SHP77 (cell line): ENCODE results near the gene ZXDC.

ENCODE experiments used
- DNase-seq, 2 experiments: peaks; one replicate each; lab custom pipeline; 2025; lab: John Stamatoyannopoulos, UW

The ZXDC gene

DNA sequence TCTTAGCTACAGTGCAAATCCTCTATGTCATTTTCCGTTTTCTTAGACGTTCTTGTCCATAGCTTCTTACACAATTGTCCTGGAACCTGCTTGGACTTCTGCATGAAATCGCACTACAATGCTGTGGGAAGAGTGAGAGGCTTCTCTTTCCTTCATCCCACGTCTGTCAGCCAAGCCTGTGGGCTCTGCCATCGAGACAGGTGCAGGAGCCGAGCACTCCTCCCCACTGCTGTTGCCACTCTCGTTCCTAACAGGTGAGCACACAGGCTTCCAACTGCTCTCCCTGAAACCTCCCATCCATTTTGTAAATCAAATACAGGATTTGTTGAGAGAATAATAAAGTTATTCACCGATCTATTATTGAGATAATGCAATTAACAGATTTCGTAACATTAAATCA, 23.5 kb downstream of the ZXDC start:
- no peak for DNase-seq

DNA sequence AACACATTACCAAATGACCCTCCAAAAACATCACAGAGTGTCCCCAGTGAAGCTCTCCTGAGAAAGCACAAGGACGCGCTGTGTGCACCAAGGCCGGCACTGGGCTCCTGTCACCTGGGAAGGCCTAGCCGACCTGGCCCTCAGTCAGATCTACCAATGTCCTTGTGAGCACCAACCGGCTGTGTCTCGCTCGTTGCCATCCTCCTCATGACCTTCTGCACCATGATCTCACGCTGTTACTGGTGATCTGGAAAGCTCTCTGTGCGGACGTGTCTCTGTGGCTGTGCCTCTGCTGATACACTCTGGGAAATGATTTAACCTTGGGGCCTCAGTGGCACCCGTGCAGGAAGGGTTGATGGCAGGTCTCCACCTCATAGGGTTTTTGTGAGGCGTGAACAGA, 24.2 kb downstream of the ZXDC start:
- no peak for DNase-seq

DNA sequence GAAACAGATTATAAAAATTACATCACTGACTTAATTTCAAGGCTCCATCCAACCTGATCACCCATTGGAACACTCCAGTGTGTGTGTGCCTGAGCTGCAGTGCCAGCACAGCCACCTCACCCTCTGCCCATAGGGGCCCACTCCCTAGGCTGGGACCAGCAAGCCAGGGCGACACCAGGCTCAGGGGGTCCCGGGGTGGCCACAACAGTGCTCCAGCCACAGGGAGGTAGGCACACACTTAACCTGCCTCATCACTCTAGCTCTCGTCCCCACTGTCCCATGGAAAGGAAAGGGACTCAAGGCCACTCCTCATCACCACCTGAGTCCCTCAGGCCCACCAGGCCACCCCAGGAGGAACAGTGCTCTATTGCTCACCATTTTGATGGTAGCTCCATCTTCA, 24.9 kb downstream of the ZXDC start:
- DNase-seq: no peak

DNA sequence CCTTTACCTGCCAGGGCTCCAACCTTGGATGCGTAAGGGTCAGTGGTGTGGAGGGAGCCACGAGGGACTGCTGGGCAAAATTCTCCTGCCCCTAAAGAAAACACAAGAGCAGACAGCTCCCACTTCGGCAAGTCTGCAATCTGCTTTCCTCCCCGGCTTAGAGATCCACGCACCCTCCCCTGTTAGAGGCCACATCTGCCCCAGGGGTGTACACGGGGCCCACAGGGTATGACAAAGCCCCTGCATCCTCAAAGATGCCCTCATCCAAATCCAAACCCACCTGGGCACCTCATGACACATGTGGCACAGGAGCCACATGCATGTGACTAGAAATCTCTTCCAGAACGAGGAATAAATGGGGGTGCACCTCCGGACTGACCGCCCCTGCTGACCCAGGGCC, 25.5 kb downstream of the ZXDC start:
- DNase-seq: no peak

DNA sequence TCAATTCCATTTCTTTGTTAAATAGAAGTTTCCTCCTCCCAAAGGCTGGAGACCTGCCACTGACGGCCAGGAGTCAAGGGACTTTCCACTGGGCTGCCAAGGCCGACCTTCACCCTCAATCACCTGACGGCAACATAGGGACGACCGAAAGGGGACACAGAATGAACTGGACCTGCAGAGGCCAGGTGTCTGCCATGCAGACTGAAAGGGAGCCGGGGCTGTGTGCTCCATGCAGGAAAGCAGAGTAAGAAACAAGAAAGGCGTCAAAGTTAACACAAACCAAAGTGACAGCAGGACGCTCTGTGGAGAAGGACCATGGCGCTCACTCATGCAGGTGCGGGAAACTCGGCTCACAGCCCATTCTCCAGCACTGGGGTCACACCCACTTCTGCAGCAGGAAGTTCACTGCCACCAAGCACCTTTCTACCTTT, 26.1 kb downstream of the ZXDC start:
- DNase-seq: no peak

DNA sequence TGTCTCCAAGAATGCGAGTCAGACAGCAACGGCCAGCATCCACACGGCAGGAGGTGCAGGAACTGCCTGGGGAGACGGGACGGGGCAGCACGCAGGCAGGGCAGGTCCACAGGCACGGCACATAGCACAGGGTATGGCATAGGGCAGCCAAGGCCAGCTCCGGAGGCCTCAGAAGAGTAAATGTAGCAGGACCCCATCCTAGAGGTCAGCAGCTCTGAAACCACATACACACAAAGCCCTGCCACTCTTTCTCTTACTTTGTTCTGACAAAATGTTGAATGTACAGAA, 26.9 kb downstream of the ZXDC start:
- DNase-seq: no peak

DNA sequence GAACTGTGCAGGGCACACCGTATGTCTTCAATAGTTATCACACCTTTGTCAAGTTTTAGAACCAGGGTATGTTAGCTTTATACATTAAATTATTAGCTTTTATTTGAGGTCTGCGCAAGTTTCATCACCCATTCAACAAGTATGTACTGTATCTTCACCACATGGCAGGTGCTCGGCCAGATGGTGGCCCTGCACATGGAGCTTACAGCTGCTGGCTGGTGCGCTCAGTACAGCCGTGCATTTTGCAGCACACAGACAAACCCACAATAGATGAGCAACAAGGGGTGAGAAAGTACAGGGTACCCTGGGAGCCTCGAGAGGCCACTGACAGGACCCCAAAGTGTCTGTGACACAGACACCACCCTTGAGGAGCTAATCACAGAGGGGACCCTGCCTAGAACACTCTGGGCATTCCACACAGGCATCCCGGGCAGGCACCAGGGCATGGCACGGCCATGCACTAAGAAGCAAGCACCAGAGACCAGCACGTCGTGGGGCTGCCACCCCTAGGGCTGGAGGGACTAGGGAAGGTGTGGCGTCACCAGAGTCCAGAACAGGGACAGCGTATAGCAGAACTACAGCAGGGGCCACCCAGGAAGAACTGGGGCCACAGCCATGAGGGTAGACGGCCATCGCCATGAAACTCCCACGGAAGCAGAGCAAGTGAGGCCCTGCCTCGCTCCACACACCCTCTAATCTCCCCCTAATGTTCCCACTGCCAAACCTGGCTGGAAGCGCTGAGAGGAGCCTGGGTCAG, 27.4 kb downstream of the ZXDC start:
- DNase-seq: no peak

DNA sequence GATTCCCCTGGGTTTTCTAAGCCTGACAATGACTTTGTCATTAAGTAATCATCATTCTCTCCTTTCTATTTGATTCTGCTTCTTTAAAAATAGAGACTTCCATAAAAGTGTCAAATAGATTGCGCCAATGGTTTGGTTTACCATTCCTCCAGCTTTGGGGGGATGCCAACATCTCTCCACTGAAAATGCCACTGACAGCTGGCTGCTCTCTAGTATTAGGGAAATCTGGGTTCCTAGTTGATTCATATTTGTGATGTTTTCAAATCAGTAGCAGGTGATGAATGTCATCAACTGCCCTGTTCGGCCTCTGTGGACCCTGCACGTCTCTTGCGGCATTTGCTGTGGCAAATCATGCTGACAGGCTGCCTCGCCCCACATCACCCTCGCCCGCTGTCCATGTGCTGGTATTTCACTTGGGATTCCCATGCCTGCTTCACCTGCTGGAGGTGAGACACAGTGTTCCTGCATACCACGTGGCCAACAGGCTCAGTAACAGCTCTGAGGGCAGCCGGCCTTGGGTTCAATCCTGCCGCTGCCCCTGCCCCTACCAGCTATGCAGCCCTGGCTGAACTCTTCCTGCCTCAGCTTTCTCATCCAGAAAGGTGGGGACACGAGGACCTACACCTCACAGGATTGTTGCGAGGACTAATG, 28.1 kb downstream of the ZXDC start:
- DNase-seq: no peak

DNA sequence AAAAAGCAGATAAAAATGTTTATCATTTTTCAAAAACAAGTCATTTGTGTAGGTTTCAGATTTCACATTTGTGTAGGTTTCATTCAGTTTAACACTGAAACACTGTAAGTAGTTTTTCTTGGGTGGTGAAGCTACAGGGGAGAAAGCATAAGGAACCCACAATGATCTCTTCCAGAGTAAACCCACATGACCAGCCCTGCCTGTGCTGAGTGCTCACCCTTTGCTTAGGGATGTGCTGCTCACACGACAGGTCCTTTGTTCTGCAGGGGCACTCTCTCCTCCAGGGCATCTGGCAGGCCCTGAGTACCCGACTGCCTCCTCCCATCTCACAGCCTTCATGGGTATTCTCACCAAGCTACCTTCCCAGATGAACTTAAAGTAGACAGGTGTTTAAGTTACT, 28.9 kb downstream of the ZXDC start:
- no peak for DNase-seq

DNA sequence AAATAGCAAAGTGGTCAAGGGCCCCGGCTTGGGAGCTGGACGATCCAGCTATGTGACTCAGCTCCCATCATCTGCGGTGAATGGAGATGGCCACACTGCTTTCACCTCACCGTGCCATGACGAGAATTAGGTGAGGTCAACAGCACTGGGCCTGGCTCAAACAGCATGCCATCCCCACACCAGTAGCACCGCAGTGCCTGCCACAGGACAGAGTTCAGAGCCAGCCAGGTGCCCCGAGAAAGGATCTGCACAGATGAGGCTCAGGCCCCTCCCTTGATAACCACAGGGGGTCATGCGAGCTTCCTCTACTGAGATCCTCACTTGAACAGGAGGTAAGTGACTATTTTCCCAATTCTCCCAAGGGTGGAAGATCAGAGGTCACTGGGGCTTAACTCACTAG, 29.4 kb downstream of the ZXDC start:
- DNase-seq: no peak

DNA sequence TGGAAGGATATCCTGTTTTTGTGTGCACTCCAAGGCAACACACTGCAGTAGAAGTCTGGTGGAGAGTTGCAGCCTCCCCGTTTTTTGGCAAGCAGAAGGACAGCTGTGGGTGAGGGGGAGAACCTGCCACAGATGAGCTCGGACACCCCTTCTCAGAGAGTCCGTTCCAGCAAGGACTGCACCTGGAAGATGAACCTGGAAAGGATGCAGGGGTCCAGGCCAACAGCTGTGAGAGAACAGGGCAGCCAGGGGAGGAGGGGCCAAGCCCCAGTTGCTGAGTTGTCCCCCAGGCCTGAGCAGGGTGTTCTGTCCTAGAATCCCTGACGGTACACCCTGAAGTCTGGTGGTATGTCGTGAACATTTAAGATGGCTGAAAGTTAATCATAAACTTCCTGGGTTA, 30.2 kb downstream of the ZXDC start:
- no peak for DNase-seq

DNA sequence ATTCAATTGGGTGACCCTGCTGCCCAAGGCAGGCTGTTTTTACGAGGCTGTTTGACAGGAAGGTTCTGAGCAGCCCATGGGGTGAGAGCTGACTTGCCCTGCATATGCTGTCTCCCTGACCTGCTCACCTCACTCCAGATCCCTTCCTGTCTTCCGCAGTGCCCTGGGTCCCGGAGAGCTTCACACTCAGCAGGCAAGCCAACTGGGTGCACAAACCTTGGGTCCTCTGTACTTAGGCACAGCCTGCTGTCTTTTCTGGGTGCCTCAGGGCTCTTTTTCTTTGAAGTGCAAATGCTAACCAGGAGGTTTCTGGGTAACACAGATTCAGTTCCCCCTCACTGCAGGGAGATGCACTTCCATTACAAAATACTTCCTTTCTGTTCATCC, 32.8 kb downstream of the ZXDC start:
- no peak for DNase-seq

DNA sequence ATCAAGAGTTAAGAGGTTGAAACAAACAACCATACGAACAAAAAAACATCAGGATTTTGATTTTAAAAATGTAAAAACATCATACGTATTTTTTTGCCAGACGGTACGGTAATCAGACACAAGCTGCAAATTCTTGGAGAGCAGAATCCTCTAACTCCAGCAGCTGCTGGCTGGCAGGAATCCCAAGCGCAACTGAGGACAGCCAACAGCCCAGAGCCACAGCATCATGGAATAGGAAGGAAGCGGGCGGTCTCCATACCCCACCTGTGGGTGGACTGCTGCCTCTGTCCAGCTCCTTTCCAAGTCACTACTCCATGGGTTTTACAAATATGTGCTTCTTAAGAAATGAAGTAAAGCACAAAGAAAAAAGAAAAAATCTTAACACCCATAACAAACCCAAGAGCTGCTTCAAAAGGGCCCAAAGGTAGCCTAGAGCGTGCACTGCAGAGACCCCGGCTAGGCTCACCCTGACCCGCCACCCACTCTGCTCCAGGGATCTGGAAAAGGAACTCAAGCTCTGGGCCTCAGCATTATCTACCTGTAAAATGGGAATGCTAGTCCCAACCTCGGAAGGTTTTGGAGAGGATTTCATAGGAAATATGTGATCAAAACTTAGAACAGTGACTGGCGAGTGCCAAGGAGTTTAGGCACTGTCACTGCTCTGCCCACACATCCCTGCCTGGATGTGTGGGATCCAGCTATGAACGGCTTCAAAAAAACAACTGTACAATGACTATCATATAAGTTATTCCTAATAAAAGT, 33.4 kb downstream of the ZXDC start:
- DNase-seq: no peak

DNA sequence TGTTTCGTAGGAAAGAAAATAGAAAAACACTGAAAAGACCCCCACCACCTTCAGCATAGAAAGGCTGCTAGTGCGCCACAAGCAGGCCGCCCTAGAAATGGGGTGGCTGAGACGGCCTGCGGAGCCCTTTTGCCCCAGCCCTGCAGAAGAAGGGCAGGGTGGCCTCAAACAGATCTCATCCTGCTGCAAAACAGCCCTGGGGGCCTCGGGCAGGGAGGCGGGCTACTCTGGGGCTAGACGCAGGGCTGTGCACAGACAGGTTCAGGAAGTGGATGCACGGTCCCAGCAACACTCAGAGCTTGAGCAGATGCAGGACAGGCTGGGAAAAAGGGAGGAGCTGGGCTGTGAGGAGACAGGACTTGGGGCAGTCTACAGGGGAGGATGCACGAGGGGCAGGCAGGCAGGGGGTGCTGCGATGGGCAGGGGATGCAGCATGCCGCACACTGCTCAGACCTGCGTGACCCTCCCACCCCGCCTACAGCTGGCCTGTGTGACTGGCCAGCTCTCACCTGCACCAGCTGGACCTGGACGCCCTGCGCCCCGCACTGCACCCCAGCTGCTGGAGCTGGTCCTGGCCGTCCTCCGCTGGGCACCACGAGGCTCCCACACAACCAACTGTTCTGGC, 34.3 kb downstream of the ZXDC start:
- no peak for DNase-seq

DNA sequence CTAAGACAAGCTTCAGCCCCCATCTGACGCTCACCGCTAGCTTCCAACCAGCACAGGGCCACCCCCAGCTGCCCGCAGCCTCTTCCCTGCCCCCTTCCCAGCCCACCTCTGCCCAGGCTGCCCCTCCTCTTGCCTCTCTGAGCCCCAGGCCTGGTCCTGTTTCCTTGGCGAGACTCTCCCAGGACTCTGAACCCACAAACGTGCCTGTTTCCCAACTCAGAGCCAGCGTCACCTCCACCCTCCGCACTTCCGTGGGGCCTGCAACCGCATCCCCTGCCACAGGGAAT, 35.0 kb downstream of the ZXDC start:
- no peak for DNase-seq

DNA sequence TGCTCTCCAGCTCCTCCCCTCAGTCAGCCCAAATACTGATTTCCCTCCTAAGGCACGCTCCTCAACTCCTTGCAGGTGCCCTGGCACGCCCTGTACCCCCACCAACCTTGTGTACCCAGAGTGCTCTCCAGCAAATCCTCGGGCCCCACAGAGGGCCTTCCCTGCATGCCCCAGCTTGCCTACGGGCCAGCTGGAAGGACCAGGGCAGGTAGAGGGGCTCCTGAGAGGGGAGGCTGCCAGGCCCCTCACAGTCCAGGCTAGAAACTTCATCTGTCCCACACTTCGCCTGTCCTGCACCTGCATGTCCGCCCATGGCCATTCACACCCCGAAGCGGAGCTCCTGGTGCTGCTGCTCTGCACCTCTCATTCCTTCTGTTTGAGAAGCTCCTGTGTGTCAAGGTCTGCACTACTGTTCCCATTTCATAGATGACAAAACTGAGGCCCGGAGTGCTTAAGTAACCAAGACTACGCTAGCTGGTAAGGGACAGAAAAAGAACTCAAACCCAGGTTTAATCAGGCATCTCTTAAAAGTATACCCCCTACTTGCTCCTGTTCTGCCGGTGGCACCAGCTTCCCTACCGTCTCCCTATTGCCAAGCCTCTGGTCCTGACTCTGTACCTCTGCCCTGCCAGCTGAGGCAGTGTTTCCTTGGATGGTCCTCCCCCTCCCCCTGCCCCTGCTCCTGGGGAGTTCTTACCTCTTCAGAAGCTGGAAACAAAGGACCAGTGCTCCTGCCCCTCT, 35.6 kb downstream of the ZXDC start:
- DNase-seq: no peak

DNA sequence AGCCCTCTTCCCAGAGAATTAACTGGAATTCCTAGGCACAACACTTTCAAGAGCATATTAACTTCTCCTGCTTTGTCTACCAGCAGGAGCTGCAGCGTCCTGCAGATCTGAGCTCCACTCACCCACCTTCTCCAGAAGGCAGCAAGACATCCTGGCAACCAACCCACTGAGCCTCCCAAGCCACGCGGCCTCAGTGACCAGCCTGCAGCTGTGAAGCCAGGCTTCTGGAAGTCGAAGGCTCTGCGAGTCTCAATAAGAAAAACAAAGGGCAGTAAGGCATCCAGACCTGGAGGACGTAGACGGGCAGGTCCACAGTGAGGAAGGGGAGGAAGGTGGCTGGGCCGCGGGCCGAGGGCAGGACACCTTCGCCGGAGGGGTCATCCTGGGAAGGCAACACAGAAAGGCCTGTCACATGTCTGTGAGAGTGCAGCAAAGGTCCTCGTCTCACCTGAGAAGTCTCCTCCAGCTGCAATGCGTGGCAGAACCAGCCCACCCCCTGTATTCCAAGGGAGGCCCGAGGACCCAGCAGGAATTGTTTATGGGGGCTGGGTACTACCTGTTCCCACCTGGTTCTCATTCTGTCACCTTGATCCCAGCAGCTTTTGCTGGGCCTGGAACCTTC, 36.2 kb downstream of the ZXDC start:
- DNase-seq: no peak

DNA sequence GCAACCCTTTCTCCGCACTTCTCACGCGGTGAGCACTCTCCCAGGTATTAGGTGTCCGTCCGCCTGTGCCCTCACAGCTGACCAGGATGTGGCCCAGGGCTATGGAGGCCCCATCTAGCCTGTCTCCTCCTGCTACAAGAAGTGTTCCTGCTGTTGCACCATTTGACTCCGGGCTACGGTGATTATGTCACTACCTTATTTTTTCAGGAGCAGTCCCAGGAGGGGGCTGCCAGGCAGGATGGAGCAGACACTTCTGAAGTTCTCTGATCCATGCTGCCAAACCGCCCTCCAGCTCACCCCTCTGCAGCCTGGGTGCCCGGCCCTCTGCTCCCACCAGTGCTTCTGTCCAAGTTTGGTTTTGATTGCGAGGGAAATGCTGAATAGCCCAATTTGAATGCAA, 36.9 kb downstream of the ZXDC start:
- no peak for DNase-seq

DNA sequence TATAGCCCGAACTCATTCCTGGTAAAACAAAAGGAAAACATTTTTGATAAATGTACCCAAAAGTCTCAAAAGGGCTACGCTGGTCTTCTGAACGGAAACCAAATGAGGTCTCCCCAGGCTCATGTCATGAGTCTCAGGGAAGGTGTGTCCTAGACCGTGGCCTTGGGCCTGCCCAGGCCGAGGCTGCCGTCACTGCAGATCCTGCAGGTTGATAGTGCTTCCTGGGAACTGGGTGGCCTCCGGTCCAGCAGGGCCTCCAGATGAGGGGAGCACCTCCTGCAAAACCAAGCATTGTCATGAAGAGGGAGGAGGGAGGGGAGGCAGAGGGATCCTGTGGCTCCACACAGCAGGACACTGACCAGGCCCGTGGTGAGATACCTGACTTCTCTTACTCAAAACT, 37.5 kb downstream of the ZXDC start:
- no peak for DNase-seq

DNA sequence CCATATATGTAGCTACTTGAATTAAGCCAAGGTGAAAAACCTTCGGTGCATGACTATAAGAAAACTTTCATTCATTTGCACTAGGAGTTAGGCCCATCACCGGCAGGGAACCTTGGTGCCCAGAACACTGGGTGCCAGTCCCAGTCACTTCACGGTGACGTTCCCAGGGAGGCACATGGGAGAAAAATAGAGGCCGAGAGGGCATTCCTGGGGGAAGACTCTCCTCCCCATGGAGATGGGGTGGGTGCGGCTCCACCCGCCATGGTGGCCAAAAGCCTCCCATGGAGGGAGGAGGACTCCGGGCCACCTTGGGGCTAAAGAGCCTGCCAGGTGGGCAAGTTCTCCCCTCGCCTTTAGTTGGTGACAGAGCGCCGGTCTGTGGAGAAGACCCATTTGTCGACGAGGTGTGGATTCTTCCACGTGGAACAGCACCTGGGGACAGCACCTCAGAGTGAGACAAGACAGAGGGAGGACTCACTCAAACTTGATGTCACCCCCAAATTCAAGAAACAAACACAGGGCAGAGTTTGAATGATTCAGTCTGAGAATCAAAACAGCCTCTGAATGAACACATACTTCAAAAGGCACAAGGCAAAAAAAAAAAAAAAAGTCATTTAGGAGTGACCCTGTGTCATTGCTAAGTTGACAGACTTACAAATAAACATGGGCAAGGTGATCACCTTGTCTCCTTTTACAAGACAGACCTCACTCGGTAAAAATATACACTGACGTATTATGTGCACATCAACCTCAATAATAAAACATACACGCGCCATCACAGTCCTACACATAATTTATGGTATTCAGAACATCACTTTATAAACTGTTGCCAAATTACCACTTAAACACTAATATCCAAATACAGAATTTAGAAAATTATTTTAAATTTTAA, 38.6 kb downstream of the ZXDC start:
- DNase-seq: no peak
